ENCODE measurements around the gene MAP3K10. TPM values are rescaled to one million over a fixed set of nuclear protein-coding genes. Genes with fewer than 3 reads are reported as not detected.
A peak's percentile ranks its signal among the peaks of the same experiment; 100 is the strongest.

The MAP3K10 gene
- total RNA-seq, 1 donor = 8.0 TPM

DNA sequence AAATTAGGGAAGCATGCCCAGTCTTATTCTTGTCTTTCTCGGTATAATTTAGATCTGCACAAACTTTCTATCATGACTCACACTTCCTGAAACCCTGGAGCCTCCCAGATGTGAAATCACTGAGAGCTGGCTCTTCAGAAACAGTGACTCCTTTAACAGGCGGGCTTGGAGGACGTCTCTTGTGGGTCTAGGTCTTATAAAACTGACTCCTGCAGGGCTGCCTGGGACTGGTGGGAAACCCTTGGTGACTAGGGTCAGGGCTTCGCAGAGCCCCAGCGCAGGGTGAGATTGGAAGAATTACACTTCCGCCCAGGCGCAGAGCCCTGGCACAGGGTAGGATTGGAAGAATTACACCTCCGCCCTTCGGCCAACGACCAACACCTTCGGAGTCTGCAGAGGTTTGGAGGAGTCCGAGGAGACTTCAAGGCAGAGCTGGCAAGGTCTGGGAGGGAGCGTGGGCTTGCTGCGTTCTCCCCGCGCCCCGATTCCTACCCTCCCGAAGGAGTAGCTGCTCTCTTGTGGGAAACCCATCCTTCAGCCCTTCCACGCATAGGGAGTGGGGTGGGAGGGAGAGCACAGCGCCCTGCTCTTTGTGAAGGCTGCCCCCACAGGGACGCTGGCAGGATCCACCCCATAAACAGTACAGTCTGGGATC, 43.4 kb upstream of the MAP3K10 start:
- DNase-seq (ENCODE audit: low read depth) = peak; percentile 83
- TF ChIP-seq CTCF (IDR thresholded peaks at IDR 0.05; ENCODE audit: insufficient read depth, low read length) = no peak
- H3K4me3 ChIP-seq (ENCODE audit: low read depth, low read length) = peak overlapping the region; percentile 44

GRCh38 chr19:40149501-40149900, 41.7 kb upstream of the MAP3K10 start:
- no peak overlapping the region for H3K4me3 ChIP-seq (ENCODE audit: low read depth, low read length)
- DNase-seq (ENCODE audit: low read depth) = no peak

DNA sequence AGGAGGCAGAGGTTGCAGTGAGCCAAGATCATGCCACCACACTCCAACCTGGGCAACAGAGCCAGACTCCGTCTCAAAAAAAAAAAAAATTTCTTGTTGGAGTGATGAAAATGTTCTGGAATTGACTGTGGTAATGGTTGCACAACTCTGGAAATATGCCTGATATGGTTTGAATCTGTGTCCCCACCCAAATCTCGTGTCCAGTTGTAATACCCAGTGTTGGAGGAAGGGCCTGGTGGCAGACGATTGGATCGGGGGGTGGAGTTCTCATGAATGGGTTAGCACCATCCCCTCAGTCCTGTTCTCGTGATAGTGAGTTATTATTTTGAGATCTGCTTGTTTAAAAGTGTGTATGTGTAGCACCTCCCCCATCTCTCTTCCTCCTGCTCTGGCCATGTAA, 41.1 kb upstream of the MAP3K10 start:
- DNase-seq (ENCODE audit: low read depth) = peak; percentile 84

More at GRCh38 chr19:40149501-40149900, 41.7 kb upstream of the MAP3K10 start:
- no peak for TF ChIP-seq CTCF (IDR thresholded peaks at IDR 0.05; ENCODE audit: insufficient read depth, low read length)

GRCh38 chr19:40154121-40154680, 37.0 kb upstream of the MAP3K10 start:
- no peak overlapping the region for H3K4me3 ChIP-seq (ENCODE audit: low read depth, low read length)
- no peak for TF ChIP-seq CTCF (IDR thresholded peaks at IDR 0.05; ENCODE audit: insufficient read depth, low read length)
- no peak for DNase-seq (ENCODE audit: low read depth)

More for the DNA sequence above, 41.1 kb upstream of the MAP3K10 start:
- TF ChIP-seq CTCF (IDR thresholded peaks at IDR 0.05; ENCODE audit: insufficient read depth, low read length) = no peak
- no peak overlapping the region for H3K4me3 ChIP-seq (ENCODE audit: low read depth, low read length)

DNA sequence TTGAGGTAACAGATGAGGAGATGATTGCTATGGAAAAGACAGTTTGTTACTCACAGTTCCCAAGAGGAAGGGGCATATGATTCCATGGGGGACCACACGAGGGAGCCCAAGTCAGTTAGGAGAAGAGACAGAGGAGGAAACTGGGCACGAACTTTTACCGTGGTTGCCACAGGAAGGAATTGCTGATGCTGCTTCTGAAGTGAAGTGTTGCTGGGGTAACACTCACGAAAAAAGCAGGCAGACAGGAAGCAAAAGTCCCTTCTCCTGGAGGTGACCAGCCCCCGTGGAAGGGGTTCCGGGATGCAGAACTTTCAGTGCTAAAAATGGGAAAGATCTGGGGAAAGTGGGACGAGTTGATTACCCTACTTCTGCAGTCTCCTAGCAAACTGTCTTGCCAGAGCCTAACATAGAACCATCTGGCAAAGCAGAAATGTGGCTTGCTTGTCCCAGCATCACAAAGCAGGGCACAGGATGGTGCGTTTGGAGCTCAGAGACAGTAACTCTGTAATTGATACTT, 35.4 kb upstream of the MAP3K10 start:
- H3K4me3 ChIP-seq (ENCODE audit: low read depth, low read length) = no peak overlapping the region
- DNase-seq (ENCODE audit: low read depth) = peak; percentile 35
- TF ChIP-seq CTCF (IDR thresholded peaks at IDR 0.05; ENCODE audit: insufficient read depth, low read length) = peak; percentile 57

- no peak for DNase-seq (ENCODE audit: low read depth)
- TF ChIP-seq CTCF (IDR thresholded peaks at IDR 0.05; ENCODE audit: insufficient read depth, low read length) = no peak
- H3K4me3 ChIP-seq (ENCODE audit: low read depth, low read length) = no peak overlapping the region
Observed at GRCh38 chr19:40157059-40157458, 34.2 kb upstream of the MAP3K10 start.
